ENCODE results near the gene RRM2. TPM values are rescaled to one million over a fixed set of nuclear protein-coding genes. Genes with fewer than 3 reads are reported as not detected.

Gene RRM2
- total and polyA plus RNA-seq, 8 donors, result 24.9 to 85.8 (median 45.3) TPM

DNA sequence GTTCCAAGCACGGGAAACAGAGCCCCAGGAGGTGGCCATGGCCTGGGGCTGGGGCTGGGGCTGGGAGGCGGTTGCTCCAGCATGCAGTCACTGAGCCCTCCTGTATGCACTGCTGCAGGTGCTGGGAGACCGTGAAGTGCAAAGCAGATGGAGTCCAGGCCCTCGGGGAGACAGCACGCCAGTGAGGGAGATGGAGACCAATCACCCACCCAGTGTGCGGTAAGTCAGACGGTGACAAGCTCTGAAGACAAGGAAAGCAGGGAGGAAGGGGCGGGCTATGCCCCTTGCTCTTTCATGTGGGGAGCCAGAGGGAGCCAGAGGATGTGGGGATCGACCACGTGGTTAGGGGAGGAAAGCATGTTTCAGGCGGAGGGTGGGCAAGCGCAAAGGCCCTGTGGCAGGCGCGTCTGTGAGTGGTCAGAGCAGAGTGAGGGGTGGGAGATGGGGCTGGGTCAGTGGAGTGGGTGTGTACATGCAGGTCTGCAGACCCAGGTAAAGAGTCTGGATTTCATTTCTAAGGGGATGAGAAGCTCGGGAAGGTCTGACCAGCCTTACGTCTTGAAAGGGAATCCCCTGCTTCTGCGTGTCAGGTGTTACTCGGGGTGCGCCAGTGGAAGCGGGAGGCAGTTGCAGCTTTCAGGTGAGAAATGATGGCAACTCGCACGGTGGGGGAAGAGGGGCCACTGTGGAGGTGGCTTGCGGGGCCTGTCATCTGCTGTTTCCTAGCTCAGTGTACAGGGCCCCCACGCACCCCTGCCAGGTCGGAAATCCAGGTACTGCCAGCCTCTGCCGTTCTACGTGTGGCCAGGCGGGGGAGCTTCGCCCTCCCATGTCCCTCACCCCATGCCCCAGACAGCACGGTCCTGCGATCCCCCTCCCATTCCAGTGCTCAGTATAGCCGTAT, 19.4 kb downstream of the RRM2 start:
- TF ChIP-seq, protein P1, sequence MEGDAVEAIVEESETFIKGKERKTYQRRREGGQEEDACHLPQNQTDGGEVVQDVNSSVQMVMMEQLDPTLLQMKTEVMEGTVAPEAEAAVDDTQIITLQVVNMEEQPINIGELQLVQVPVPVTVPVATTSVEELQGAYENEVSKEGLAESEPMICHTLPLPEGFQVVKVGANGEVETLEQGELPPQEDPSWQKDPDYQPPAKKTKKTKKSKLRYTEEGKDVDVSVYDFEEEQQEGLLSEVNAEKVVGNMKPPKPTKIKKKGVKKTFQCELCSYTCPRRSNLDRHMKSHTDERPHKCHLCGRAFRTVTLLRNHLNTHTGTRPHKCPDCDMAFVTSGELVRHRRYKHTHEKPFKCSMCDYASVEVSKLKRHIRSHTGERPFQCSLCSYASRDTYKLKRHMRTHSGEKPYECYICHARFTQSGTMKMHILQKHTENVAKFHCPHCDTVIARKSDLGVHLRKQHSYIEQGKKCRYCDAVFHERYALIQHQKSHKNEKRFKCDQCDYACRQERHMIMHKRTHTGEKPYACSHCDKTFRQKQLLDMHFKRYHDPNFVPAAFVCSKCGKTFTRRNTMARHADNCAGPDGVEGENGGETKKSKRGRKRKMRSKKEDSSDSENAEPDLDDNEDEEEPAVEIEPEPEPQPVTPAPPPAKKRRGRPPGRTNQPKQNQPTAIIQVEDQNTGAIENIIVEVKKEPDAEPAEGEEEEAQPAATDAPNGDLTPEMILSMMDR (IDR thresholded peaks at IDR 0.05), result peak; percentile 25 to 33
- no peak overlapping the region for H3K4me3 ChIP-seq
- no peaks in the 10 kb centered on the region for H3K4me1 ChIP-seq
- no peak overlapping the region for H3K27ac ChIP-seq
- no peaks in the 10 kb centered on the region for H3K27me3 ChIP-seq
- DNase-seq (peak in 1 of 4 donors; percentile 82), ATAC-seq (peak; percentile 86)
- intact Hi-C loops (cut with DNase I), result no loop called here
- H3K36me3 ChIP-seq, result peaks cover 0 to 8% of the 10 kb centered on the region in 2 donors
- H3K9me3 ChIP-seq, result no peaks in the 10 kb centered on the region

- Histone ChIP-seq H3K27ac (no peak overlapping the region), H3K4me3 (no peak overlapping the region), H3K27me3 (no peaks in the 10 kb centered on the region), H3K9me3 (no peaks in the 10 kb centered on the region), H3K4me1 (no peaks in the 10 kb centered on the region), H3K36me3 (peaks cover 0 to 8% of the 10 kb centered on the region in 2 donors)
- ATAC-seq (no peak), DNase-seq (no peak)
- intact Hi-C loops (cut with DNase I), result no loop called here
- TF ChIP-seq, protein P1 (IDR thresholded peaks at IDR 0.05), result no peak
These were observed 20.1 kb downstream of the RRM2 start for GRCh38 chr2:10142640-10142965.

DNA sequence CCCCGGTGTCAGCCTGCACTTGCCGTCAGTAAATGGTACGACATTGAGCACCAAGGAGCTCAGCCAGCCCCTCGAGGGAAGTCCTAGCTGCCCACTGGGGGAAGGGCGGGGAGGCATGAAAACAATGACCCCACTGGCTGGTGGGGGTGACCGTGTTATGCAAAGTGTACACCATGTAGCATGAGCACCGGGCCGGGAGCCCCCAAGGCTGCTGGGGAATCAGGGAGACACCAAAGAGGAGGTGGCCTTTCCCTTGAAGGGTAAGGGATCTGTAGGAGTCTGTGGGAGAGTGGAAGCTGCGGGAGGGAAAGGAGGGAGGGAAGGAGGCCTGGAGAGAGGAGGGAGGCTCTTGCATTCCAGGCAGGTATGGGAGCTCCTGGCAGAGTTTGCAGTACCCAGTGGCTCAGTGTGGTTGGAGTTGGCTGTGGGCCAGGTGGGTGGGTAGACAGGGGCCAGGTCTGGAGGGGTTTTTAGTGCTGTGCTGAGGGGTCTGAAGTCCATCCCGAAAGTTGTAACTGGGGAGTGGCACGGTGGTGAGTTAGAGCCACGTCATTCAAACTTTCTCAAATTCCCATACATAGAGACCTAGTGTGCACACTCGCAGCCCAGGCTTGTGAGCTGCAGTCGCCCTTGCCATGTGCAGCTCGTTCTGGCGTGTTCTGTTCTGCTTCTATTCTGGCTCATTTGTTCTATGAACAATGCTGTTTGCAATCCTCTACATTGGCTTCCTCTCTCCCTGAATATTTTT, 22.4 kb downstream of the RRM2 start:
- no peaks in the 10 kb centered on the region for H3K4me1 ChIP-seq
- no peaks in the 10 kb centered on the region for H3K27me3 ChIP-seq
- TF ChIP-seq, protein P1 (IDR thresholded peaks at IDR 0.05), result no peak
- no peaks in the 10 kb centered on the region for H3K9me3 ChIP-seq
- H3K36me3 ChIP-seq, result peaks cover 0 to 8% of the 10 kb centered on the region in 2 donors
- intact Hi-C loops (cut with DNase I), result no loop called here
- no peak overlapping the region for H3K27ac ChIP-seq
- DNase-seq (no peak), ATAC-seq (no peak)
- H3K4me3 ChIP-seq, result no peak overlapping the region

GRCh38 chr2:10145519-10146357, 23.2 kb downstream of the RRM2 start:
- Histone ChIP-seq H3K9me3 (no peaks in the 10 kb centered on the region), H3K4me3 (no peak overlapping the region), H3K36me3 (peaks cover 0 to 8% of the 10 kb centered on the region in 2 donors), H3K27me3 (no peaks in the 10 kb centered on the region), H3K4me1 (no peaks in the 10 kb centered on the region), H3K27ac (no peak overlapping the region)
- DNase-seq (no peak), ATAC-seq (no peak)
- TF ChIP-seq, protein P1 (IDR thresholded peaks at IDR 0.05), result no peak
- intact Hi-C loops (cut with DNase I), result no loop called here
